WTC11 (cell line): ENCODE data around the gene GADD45B. TPM values are rescaled to one million over a fixed set of nuclear protein-coding genes. Genes with fewer than 3 reads are reported as not detected.
"Not testable (repeated sequence)": the region's sequence is repeated elsewhere in the genome, so short reads cannot be mapped to it uniquely, and the experiment has no call there.

Experiments used
- ATAC-seq: fragments of 200-7000 bp; cut with Tn5 transposase; 2 replicates; pipeline ENCODE4 v1.10.0; 2021; ENCODE audit warnings: mild to moderate bottlenecking, moderate library complexity
- CTCF ChIA-PET: fragments of 300-600 bp; sonication (Branson Sonifier 250); formaldehyde crosslinking; loops from one replicate; lab custom pipeline; 2021; ENCODE audit warnings: antibody characterized with exemption; lab: Charles Lee
- POLR2A ChIA-PET: fragments of 350-600 bp; sonication (Branson Sonifier 250); formaldehyde crosslinking; loops from one replicate; lab custom pipeline; 2021; ENCODE audit warnings: antibody characterized with exemption; lab: Charles Lee
- DNase-seq: peaks from one replicate; pipeline ENCODE4 v3.0.0; 2021; ENCODE audit warnings: low spot score
- H3K27ac Mint-ChIP-seq: 2 replicates; pipeline ENCODE4 v1.8.0; 2021; ENCODE audit warnings: mixed read lengths
- H3K27me3 Mint-ChIP-seq: 2 replicates; pipeline ENCODE4 v1.8.0; 2021; ENCODE audit warnings: low read depth, mild to moderate bottlenecking, moderate library complexity, mixed read lengths
- H3K36me3 Mint-ChIP-seq: 2 replicates; pipeline ENCODE4 v1.8.0; 2021; ENCODE audit warnings: mixed read lengths
- H3K4me1 Mint-ChIP-seq: 2 replicates; pipeline ENCODE4 v1.8.0; 2022; ENCODE audit warnings: mixed read lengths
- H3K4me3 Mint-ChIP-seq: 2 replicates; pipeline ENCODE4 v1.8.0; 2021; ENCODE audit warnings: mild to moderate bottlenecking, moderate library complexity, mixed read lengths
- H3K9me3 Mint-ChIP-seq: 2 replicates; pipeline ENCODE4 v1.8.0; 2021; ENCODE audit warnings: mixed read lengths
- ATF1 ChIP-seq: sonication (generic); formaldehyde crosslinking; IDR thresholded peaks from 2 replicates; pipeline ENCODE4 v1.8.1; 2023; ENCODE audit warnings: mild to moderate bottlenecking, moderate library complexity, missing genetic modification reagents
- EMX1 ChIP-seq: fragments of 250-450 bp; sonication (Bioruptor Pico); IDR thresholded peaks from 2 replicates; pipeline ENCODE4 v1.8.0; 2021; ENCODE audit warnings: mild to moderate bottlenecking
- ETV6 ChIP-seq: sonication (generic); formaldehyde crosslinking; IDR thresholded peaks from 2 replicates; pipeline ENCODE4 v1.8.1; 2022; ENCODE audit warnings: mild to moderate bottlenecking, missing genetic modification reagents
- FOXJ3 ChIP-seq: sonication (generic); formaldehyde crosslinking; IDR thresholded peaks from 2 replicates; pipeline ENCODE4 v1.9.0; 2021; ENCODE audit warnings: missing genetic modification reagents, mild to moderate bottlenecking, borderline replicate concordance
- GABPB1 ChIP-seq: sonication (generic); formaldehyde crosslinking; IDR thresholded peaks from 2 replicates; pipeline ENCODE4 v1.8.1; 2023; ENCODE audit warnings: mild to moderate bottlenecking, missing genetic modification reagents
- HMGA2 ChIP-seq: fragments of 250-450 bp; sonication (Bioruptor Pico); IDR thresholded peaks from 2 replicates; pipeline ENCODE4 v1.4.0; 2021; ENCODE audit warnings: mild to moderate bottlenecking, moderate library complexity
- JAZF1 ChIP-seq: fragments of 250-450 bp; sonication (Bioruptor Pico); IDR thresholded peaks from 2 replicates; pipeline ENCODE4 v1.9.0; 2021; ENCODE audit warnings: moderate library complexity, mild to moderate bottlenecking, inconsistent platforms
- MXD4 ChIP-seq: fragments of 250-450 bp; sonication (Bioruptor Pico); IDR thresholded peaks from 2 replicates; pipeline ENCODE4 v1.8.0; 2021; ENCODE audit warnings: mild to moderate bottlenecking, moderate library complexity, borderline replicate concordance
- NFE2L1 ChIP-seq: sonication (generic); formaldehyde crosslinking; IDR thresholded peaks from 2 replicates; pipeline ENCODE4 v1.8.1; 2023; ENCODE audit warnings: missing genetic modification reagents
- NR1H2 ChIP-seq: sonication (generic); formaldehyde crosslinking; IDR thresholded peaks from 2 replicates; pipeline ENCODE4 v1.9.0; 2021; ENCODE audit warnings: mild to moderate bottlenecking, moderate library complexity, missing genetic modification reagents
- NR3C1 ChIP-seq: sonication (generic); formaldehyde crosslinking; conservative IDR thresholded peaks from 2 replicates; pipeline ENCODE4 v1.8.1; 2023; ENCODE audit warnings: low read depth, mild to moderate bottlenecking, missing genetic modification reagents
- PRRX2 ChIP-seq: fragments of 250-450 bp; sonication (Bioruptor Pico); IDR thresholded peaks from 2 replicates; pipeline ENCODE4 v1.8.0; 2021; ENCODE audit warnings: mild to moderate bottlenecking
- SMAD3 ChIP-seq: sonication (generic); formaldehyde crosslinking; IDR thresholded peaks from 2 replicates; pipeline ENCODE4 v1.8.0; 2022; ENCODE audit warnings: missing genetic modification reagents, mild to moderate bottlenecking, borderline replicate concordance
- SOX15 ChIP-seq: fragments of 250-450 bp; sonication (Bioruptor Pico); IDR thresholded peaks from 2 replicates; pipeline ENCODE4 v1.9.0; 2021; ENCODE audit warnings: mild to moderate bottlenecking
- TCF7 ChIP-seq: sonication (generic); formaldehyde crosslinking; IDR thresholded peaks from 2 replicates; pipeline ENCODE4 v1.8.0; 2022; ENCODE audit warnings: mild to moderate bottlenecking, low read depth, missing genetic modification reagents, moderate library complexity
- TEAD1 ChIP-seq: sonication (generic); formaldehyde crosslinking; IDR thresholded peaks from 2 replicates; pipeline ENCODE4 v1.8.0; 2022; ENCODE audit warnings: mild to moderate bottlenecking, missing genetic modification reagents
- USF1 ChIP-seq: sonication (generic); formaldehyde crosslinking; IDR thresholded peaks from 2 replicates; pipeline ENCODE4 v1.8.0; 2022; ENCODE audit warnings: mild to moderate bottlenecking, missing genetic modification reagents
- ZBTB43 ChIP-seq: sonication (generic); formaldehyde crosslinking; IDR thresholded peaks from 2 replicates; pipeline ENCODE4 v1.8.1; 2023; ENCODE audit warnings: mild to moderate bottlenecking, missing genetic modification reagents
- ZNF138 ChIP-seq: sonication (generic); formaldehyde crosslinking; conservative IDR thresholded peaks from 2 replicates; pipeline ENCODE4 v1.8.1; 2022; ENCODE audit warnings: mild to moderate bottlenecking, moderate library complexity, missing genetic modification reagents
- ZNF423 ChIP-seq: fragments of 250-450 bp; sonication (Bioruptor Pico); IDR thresholded peaks from 2 replicates; pipeline ENCODE4 v2.1.2; 2022; ENCODE audit warnings: mild to moderate bottlenecking, moderate library complexity
- ZNF532 ChIP-seq: fragments of 250-450 bp; sonication (Bioruptor Pico); IDR thresholded peaks from 2 replicates; pipeline ENCODE4 v1.9.0; 2021; ENCODE audit warnings: mild to moderate bottlenecking, borderline replicate concordance
- total RNA-seq: library from RNA; stranded (reverse); gene quantifications from 3 replicates; pipeline ENCODE4 v1.2.3, GENCODE V29; 2021
- TF ChIP-seq, protein P1 (sequence below): fragments of 250-450 bp; sonication (Bioruptor Pico); IDR thresholded peaks from 2 replicates; pipeline ENCODE4 v1.9.0; 2021; ENCODE audit warnings: mild to moderate bottlenecking

GADD45B gene
- total RNA-seq, 1 experiment from 2014 or later, result 17.9 TPM

DNA sequence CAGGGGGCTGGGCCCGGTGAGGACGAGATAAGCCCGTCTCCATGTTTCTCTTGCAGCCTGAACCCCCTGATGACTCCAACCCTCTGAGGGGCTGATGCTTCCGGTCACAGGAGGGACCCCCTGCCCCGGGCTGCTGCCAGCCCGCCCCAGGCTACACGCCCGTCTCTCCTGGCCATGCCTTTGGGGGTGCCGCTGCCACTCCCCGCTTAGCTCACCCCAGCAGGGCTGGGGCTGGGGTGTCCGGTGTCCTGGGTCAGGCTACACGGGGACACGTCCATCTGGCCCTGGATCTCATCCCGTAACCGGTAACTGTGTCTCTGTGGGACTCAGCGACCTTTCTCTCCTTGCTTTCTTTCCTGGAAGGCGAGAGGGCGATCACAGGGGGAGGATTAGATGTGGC is 40.8 kb downstream of the GADD45B start:
- CTCF ChIA-PET, result interaction anchor here (0.9 to 2.0 kb wide), 3 partner anchors 39 to 97 kb away, joined by 3 to 4 read pairs (median 3); partner anchors contain the start of gene GADD45B
- no peak for ATAC-seq
- POLR2A ChIA-PET, result interaction anchor here (1.4 kb wide), 1 partner anchor 40 kb away, joined by 3 read pairs; no protein-coding TSS in a partner anchor
- no peak overlapping the region for H3K4me3 Mint-ChIP-seq
- H3K27ac Mint-ChIP-seq, result no peak overlapping the region
- H3K9me3 Mint-ChIP-seq, result no peaks in the 10 kb centered on the region
- peaks cover 7% of the 10 kb centered on the region for H3K4me1 Mint-ChIP-seq
- no peak for DNase-seq
- H3K27me3 Mint-ChIP-seq, result no peaks in the 10 kb centered on the region
- no peaks in the 10 kb centered on the region for H3K36me3 Mint-ChIP-seq
- TF ChIP-seq NR3C1 (CRISPR knock-in tag), result no peak
- TF ChIP-seq NFE2L1, result no peak
- no peak for TF ChIP-seq ZNF138 (CRISPR knock-in tag)
- no peak for TF ChIP-seq ZBTB43 (CRISPR knock-in tag)
- no peak for TF ChIP-seq EMX1
- no peak for TF ChIP-seq SOX15 (CRISPR knock-in tag)
- TF ChIP-seq ZNF423, result no peak
- no peak for TF ChIP-seq NR1H2 (CRISPR knock-in tag)
- TF ChIP-seq PRRX2 (CRISPR knock-in tag), result no peak
- no peak for TF ChIP-seq USF1 (CRISPR knock-in tag)
- TF ChIP-seq ETV6 (CRISPR knock-in tag), result no peak
- no peak for TF ChIP-seq ATF1 (CRISPR knock-in tag)
- no peak for TF ChIP-seq SMAD3
- TF ChIP-seq MXD4 (CRISPR knock-in tag), result no peak
- no peak for TF ChIP-seq ZNF532
- no peak for TF ChIP-seq HMGA2 (CRISPR knock-in tag)
- TF ChIP-seq GABPB1 (CRISPR knock-in tag), result no peak
- no peak for TF ChIP-seq TEAD1
- TF ChIP-seq TCF7 (CRISPR knock-in tag), result no peak
- no peak for TF ChIP-seq JAZF1 (CRISPR knock-in tag)

- peaks cover 7% of the 10 kb centered on the region for H3K4me1 Mint-ChIP-seq
- ChIA-PET CTCF (interaction anchor here (0.8 to 2.0 kb wide), 4 partner anchors 38 to 119 kb away, joined by 3 to 6 read pairs (median 4); no protein-coding TSS in a partner anchor), POLR2A (no interaction called here)
- ATAC-seq, result peak; percentile 61; the same call in 1 of the 2 replicates
- TF ChIP-seq, protein P1, sequence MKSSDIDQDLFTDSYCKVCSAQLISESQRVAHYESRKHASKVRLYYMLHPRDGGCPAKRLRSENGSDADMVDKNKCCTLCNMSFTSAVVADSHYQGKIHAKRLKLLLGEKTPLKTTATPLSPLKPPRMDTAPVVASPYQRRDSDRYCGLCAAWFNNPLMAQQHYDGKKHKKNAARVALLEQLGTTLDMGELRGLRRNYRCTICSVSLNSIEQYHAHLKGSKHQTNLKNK, result no peak
- no peak for TF ChIP-seq FOXJ3 (CRISPR knock-in tag)
- H3K36me3 Mint-ChIP-seq, result no peaks in the 10 kb centered on the region
- H3K27ac Mint-ChIP-seq, result no peak overlapping the region; the same call in 1 of the 2 replicates
- DNase-seq, result no peak
- no peak overlapping the region for H3K4me3 Mint-ChIP-seq
- no peaks in the 10 kb centered on the region for H3K27me3 Mint-ChIP-seq
- H3K9me3 Mint-ChIP-seq, result no peaks in the 10 kb centered on the region
Measured at GRCh38 chr19:2517881-2518601, 42.1 kb downstream of the GADD45B start.

- H3K9me3 Mint-ChIP-seq, H3K36me3 Mint-ChIP-seq, ATAC-seq, H3K27ac Mint-ChIP-seq, DNase-seq, H3K4me3 Mint-ChIP-seq, H3K4me1 Mint-ChIP-seq, POLR2A ChIA-PET, H3K27me3 Mint-ChIP-seq: not testable (repeated sequence)
- CTCF ChIA-PET, result interaction anchor here (0.8 to 2.0 kb wide), 3 partner anchors 39 to 118 kb away, joined by 3 to 6 read pairs (median 3); no protein-coding TSS in a partner anchor
Measured at GRCh38 chr19:2518856-2519255, 42.9 kb downstream of the GADD45B start.
